ENCODE results near the gene DIS3L2. TPM values are rescaled to one million over a fixed set of nuclear protein-coding genes. Genes with fewer than 3 reads are reported as not detected.

DIS3L2 gene
- total RNA-seq, 1 experiment from 2014 or later: 39.1 TPM

DNA sequence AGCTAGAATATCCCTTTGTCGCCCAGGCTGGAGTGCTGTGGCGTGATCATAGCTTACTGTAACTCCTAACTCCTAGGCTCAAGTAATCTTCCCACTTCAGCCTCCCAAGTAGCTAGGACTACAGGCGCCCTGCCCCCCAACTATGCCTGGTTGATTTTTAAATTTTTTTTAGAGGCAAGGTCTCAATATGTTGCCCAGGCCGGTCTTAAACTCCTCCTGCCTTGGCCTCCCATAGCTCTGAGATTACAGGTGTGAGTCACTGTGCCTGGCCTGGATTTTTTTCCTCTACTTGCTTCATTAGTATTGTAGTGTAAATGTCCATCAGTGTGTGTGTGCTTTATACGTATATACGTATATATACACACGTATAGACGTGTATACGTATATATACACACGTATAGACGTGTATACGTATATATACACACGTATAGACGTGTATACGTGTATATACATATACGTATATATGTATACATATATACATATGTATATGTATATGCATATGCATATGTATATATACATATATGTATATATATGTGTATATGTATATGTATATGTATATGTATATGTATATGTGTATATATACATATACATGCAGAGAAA is 124.4 kb downstream of the DIS3L2 start:
- ChIA-PET POLR2A (ENCODE audit: unreplicated experiment) (no interaction called here), CTCF (no interaction called here)
- BruUV-seq (replicated peaks): no TSS peak

DNA sequence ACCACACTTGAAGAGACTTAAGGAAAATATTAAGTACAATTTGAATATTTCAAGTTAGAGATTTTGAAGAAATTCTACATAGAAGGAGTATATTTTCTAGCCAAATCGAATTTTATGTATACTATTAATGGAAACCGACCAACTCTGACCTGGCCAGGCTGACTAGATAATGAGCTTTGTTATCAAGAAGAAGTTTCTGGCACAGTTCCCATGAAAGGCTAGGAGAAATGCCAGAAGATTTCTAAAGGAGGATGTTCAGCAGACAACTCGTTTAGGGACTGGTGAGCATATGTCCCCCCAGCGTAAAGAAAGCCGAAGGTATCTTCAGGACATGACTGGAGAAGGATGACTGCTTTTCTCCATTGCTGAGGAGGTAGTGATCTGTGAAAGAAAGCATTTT is 127.3 kb downstream of the DIS3L2 start:
- Histone ChIP-seq H3K9me2 (ENCODE audit: insufficient read depth) (no peaks in the 10 kb centered on the region), H3K27me3 (ENCODE audit: insufficient read depth, low read depth) (no peaks in the 10 kb centered on the region), H3K4me2 (no peak overlapping the region), H3K79me2 (ENCODE audit: low read depth) (no peaks in the 10 kb centered on the region), H3K36me3 (ENCODE audit: low read depth) (peaks cover 3% of the 10 kb centered on the region; the same call in 1 of the 2 replicates), H3F3A (ENCODE audit: insufficient read depth, low read depth) (no peaks in the 10 kb centered on the region), H3K27ac (no peak overlapping the region), H3K4me1 (replicated peaks; ENCODE audit: insufficient read depth) (no peaks in the 10 kb centered on the region), H3K9me3 (ENCODE audit: insufficient read depth, low read depth) (no peaks in the 10 kb centered on the region; the same call in 1 of the 2 replicates), H2AFZ (no peak overlapping the region), H3K4me3 (no peak overlapping the region), H4K20me1 (ENCODE audit: insufficient read depth) (no peaks in the 10 kb centered on the region; the same call in 1 of the 2 replicates)
- POLR2A ChIA-PET (ENCODE audit: unreplicated experiment): no interaction called here
- BruUV-seq (replicated peaks): no TSS peak
- intact Hi-C loops (cut with micrococcal nuclease; ENCODE audit: unreplicated experiment): no loop called here
- TF ChIP-seq EZH2 (IDR thresholded peaks at IDR 0.05; ENCODE audit: low read depth): no peak
- TF ChIP-seq, protein P1, sequence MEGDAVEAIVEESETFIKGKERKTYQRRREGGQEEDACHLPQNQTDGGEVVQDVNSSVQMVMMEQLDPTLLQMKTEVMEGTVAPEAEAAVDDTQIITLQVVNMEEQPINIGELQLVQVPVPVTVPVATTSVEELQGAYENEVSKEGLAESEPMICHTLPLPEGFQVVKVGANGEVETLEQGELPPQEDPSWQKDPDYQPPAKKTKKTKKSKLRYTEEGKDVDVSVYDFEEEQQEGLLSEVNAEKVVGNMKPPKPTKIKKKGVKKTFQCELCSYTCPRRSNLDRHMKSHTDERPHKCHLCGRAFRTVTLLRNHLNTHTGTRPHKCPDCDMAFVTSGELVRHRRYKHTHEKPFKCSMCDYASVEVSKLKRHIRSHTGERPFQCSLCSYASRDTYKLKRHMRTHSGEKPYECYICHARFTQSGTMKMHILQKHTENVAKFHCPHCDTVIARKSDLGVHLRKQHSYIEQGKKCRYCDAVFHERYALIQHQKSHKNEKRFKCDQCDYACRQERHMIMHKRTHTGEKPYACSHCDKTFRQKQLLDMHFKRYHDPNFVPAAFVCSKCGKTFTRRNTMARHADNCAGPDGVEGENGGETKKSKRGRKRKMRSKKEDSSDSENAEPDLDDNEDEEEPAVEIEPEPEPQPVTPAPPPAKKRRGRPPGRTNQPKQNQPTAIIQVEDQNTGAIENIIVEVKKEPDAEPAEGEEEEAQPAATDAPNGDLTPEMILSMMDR (conservative IDR thresholded peaks at IDR 0.05): no peak
- CTCF ChIA-PET: no interaction called here
- DNase-seq: no peak

More for the DNA sequence above, 124.4 kb downstream of the DIS3L2 start:
- no peak overlapping the region for H3K4me2 ChIP-seq
- H3F3A ChIP-seq (ENCODE audit: insufficient read depth, low read depth): no peaks in the 10 kb centered on the region
- intact Hi-C loops (cut with micrococcal nuclease; ENCODE audit: unreplicated experiment): no loop called here
- no peak overlapping the region for H3K27ac ChIP-seq
- H3K27me3 ChIP-seq (ENCODE audit: insufficient read depth, low read depth): no peaks in the 10 kb centered on the region
- H3K36me3 ChIP-seq (ENCODE audit: low read depth): peaks cover 3% of the 10 kb centered on the region; the same call in 1 of the 2 replicates
- no peaks in the 10 kb centered on the region for H3K9me3 ChIP-seq (ENCODE audit: insufficient read depth, low read depth)
- no peaks in the 10 kb centered on the region for H3K4me1 ChIP-seq (replicated peaks; ENCODE audit: insufficient read depth)
- H2AFZ ChIP-seq: no peak overlapping the region
- H3K4me3 ChIP-seq: no peak overlapping the region
- H3K9me2 ChIP-seq (ENCODE audit: insufficient read depth): no peaks in the 10 kb centered on the region
- no peaks in the 10 kb centered on the region; the same call in 1 of the 2 replicates for H4K20me1 ChIP-seq (ENCODE audit: insufficient read depth)
- no peaks in the 10 kb centered on the region for H3K79me2 ChIP-seq (ENCODE audit: low read depth)
- DNase-seq: no peak
- TF ChIP-seq, protein P1 (conservative IDR thresholded peaks at IDR 0.05): no peak
- no peak for TF ChIP-seq EZH2 (IDR thresholded peaks at IDR 0.05; ENCODE audit: low read depth)

DNA sequence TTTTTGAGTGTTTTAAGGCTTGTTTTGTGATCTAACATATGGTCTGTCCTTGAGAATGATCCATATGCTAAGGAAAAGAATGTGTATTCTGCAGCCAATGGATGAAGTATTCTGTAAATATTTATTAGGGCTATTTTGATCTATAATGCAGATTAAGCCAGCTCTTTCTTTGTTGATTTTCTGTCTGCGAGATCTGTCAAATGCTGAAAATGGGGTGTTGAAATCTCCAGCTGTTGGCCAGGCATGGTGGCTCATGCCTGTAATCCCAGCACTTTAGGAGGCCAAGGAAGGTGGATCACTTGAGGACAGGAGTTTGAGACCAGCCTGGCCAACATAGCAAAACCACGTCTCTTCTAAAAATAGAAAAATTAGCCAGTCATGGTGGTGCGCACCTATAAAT is 132.7 kb downstream of the DIS3L2 start:
- POLR2A ChIA-PET (ENCODE audit: unreplicated experiment): no interaction called here
- H3K27ac ChIP-seq: no peak overlapping the region
- H3F3A ChIP-seq (ENCODE audit: insufficient read depth, low read depth): no peaks in the 10 kb centered on the region
- no peak for DNase-seq
- BruUV-seq (replicated peaks): no TSS peak
- no peaks in the 10 kb centered on the region for H3K27me3 ChIP-seq (ENCODE audit: insufficient read depth, low read depth)
- H3K4me2 ChIP-seq: no peak overlapping the region
- no peak overlapping the region for H3K4me3 ChIP-seq
- no peaks in the 10 kb centered on the region; the same call in 1 of the 2 replicates for H3K36me3 ChIP-seq (ENCODE audit: low read depth)
- TF ChIP-seq, protein P1 (conservative IDR thresholded peaks at IDR 0.05): no peak
- TF ChIP-seq EZH2 (IDR thresholded peaks at IDR 0.05; ENCODE audit: low read depth): no peak
- H3K9me3 ChIP-seq (ENCODE audit: insufficient read depth, low read depth): no peaks in the 10 kb centered on the region; the same call in 1 of the 2 replicates
- no peaks in the 10 kb centered on the region for H3K79me2 ChIP-seq (ENCODE audit: low read depth)
- intact Hi-C loops (cut with micrococcal nuclease; ENCODE audit: unreplicated experiment): no loop called here
- H4K20me1 ChIP-seq (ENCODE audit: insufficient read depth): no peaks in the 10 kb centered on the region; the same call in 1 of the 2 replicates
- no peaks in the 10 kb centered on the region for H3K4me1 ChIP-seq (replicated peaks; ENCODE audit: insufficient read depth)
- CTCF ChIA-PET: no interaction called here
- no peaks in the 10 kb centered on the region; the same call in 1 of the 2 replicates for H3K9me2 ChIP-seq (ENCODE audit: insufficient read depth)
- no peak overlapping the region for H2AFZ ChIP-seq
